H1 (cell line): ENCODE measurements around the gene GAMT. TPM values are rescaled to one million over a fixed set of nuclear protein-coding genes. Genes with fewer than 3 reads are reported as not detected.

Source experiments
- CTCF ChIA-PET: fragments of 300-600 bp; sonication (Branson Sonifier 250); formaldehyde crosslinking; loops from one replicate; lab custom pipeline; 2021; ENCODE audit not compliant: partially characterized antibody; lab: Charles Lee
- POLR2A ChIA-PET: fragments of 300-600 bp; sonication (Branson Sonifier 250); formaldehyde crosslinking; loops from one replicate; lab custom pipeline; 2021; ENCODE audit warnings: inconsistent platforms; ENCODE audit not compliant: partially characterized antibody; lab: Charles Lee
- DNase-seq, 2 experiments: peaks; one replicate each; pipeline versions ENCODE4 v3.0.0 to v3.0.0-alpha.2; 2010 to 2022; ENCODE audit warnings: low spot score in 2 of 2, low read depth in 1 of 2, mixed read lengths in 1 of 2
- FAIRE-seq: peaks from 2 replicates; lab custom pipeline; 2011; peaks lifted over from hg19 to GRCh38; lab: Jason Lieb, UNC
- H2AFZ ChIP-seq: 2 replicates; pipeline ENCODE4 v1.8.1; 2012; ENCODE audit warnings: low read length, inconsistent platforms
- H2AK5ac ChIP-seq: 2 replicates; pipeline ENCODE4 v1.6.1; 2013; ENCODE audit warnings: low read depth, low read length
- H2BK120ac ChIP-seq: replicated peaks from 2 replicates; pipeline ENCODE3; 2013; ENCODE audit warnings: low read depth, low read length, inconsistent platforms
- H2BK12ac ChIP-seq: 2 replicates; pipeline ENCODE4 v1.6.1; 2013; ENCODE audit warnings: low read depth, low read length
- H2BK15ac ChIP-seq: 2 replicates; pipeline ENCODE4 v1.6.1; 2013; ENCODE audit warnings: low read length
- H2BK20ac ChIP-seq: 2 replicates; pipeline ENCODE4 v1.6.1; 2013; ENCODE audit warnings: low read length
- H2BK5ac ChIP-seq: 2 replicates; pipeline ENCODE4 v1.6.1; 2013; ENCODE audit warnings: low read depth, low read length
- H3K14ac ChIP-seq: 2 replicates; pipeline ENCODE4 v1.6.1; 2013; ENCODE audit warnings: inconsistent platforms; ENCODE audit not compliant: insufficient read length
- H3K18ac ChIP-seq: 2 replicates; pipeline ENCODE4 v1.6.1; 2013; ENCODE audit warnings: low read length; ENCODE audit errors: extremely low read depth
- H3K23ac ChIP-seq: 2 replicates; pipeline ENCODE4 v1.6.1; 2013; ENCODE audit warnings: inconsistent platforms; ENCODE audit not compliant: insufficient read length
- H3K23me2 ChIP-seq: 2 replicates; pipeline ENCODE4 v1.6.1; 2013; ENCODE audit warnings: low read depth, low read length
- H3K27ac ChIP-seq: 2 replicates; pipeline ENCODE4 v1.6.1; 2011; ENCODE audit warnings: low read depth, low read length, inconsistent platforms
- H3K27me3 ChIP-seq, 4 experiments: replicated peaks in 1 of 4; 1 replicate in 1 of 4; 2 replicates in 3 of 4; pipeline versions ENCODE4 v1.6.1 to v1.8.1; 2011 to 2013; ENCODE audit warnings: low read length in 3 of 4, mild to moderate bottlenecking in 3 of 4, inconsistent platforms in 2 of 4, mixed read lengths in 2 of 4, moderate library complexity in 1 of 4; ENCODE audit not compliant: control insufficient read depth in 3 of 4, insufficient read depth in 3 of 4; ENCODE audit errors: extremely low read depth in 1 of 4
- H3K36me3 ChIP-seq, 4 experiments: 2 replicates each; pipeline versions ENCODE4 v1.6.1 to v1.8.1; 2011 to 2013; ENCODE audit warnings: mild to moderate bottlenecking in 4 of 4, low read length in 3 of 4, moderate library complexity in 2 of 4, control low read depth in 1 of 4, inconsistent platforms in 1 of 4; ENCODE audit not compliant: insufficient read depth in 4 of 4, control insufficient read depth in 2 of 4
- H3K4ac ChIP-seq: replicated peaks from 2 replicates; pipeline ENCODE3; 2013; ENCODE audit warnings: low read length, low read depth, mixed read lengths, inconsistent platforms; ENCODE audit not compliant: insufficient read length
- H3K4me1 ChIP-seq, 4 experiments: replicated peaks in 1 of 4; 1 replicate in 1 of 4; 2 replicates in 3 of 4; pipeline versions ENCODE4 v1.6.1 to v1.8.1; 2011 to 2013; ENCODE audit warnings: low read length in 3 of 4, inconsistent platforms in 2 of 4, mixed read lengths in 1 of 4; ENCODE audit not compliant: insufficient read depth in 4 of 4, control insufficient read depth in 3 of 4
- H3K4me2 ChIP-seq, 2 experiments: 2 replicates each; pipeline versions ENCODE4 v1.6.1 to v1.8.1; 2011 to 2013; ENCODE audit warnings: low read depth in 2 of 2, low read length in 2 of 2, control low read depth in 1 of 2, inconsistent platforms in 1 of 2, mild to moderate bottlenecking in 1 of 2; ENCODE audit not compliant: insufficient read depth in 1 of 2
- H3K4me3 ChIP-seq, 4 experiments: fragments of 200-600, 300-600 bp in 1 of 4; sonication (generic), shearing (Covaris generic), sonication (Bioruptor Twin) in 1 of 4; 2 replicates each; pipeline versions ENCODE4 v1.5.1 to v1.8.1; 2011 to 2016; ENCODE audit warnings: low read length in 4 of 4, low read depth in 3 of 4, control low read depth in 2 of 4, inconsistent platforms in 2 of 4, mild to moderate bottlenecking in 2 of 4, mixed read lengths in 1 of 4, moderate library complexity in 1 of 4; ENCODE audit not compliant: insufficient read depth in 2 of 4; ENCODE audit errors: extremely low read depth in 1 of 4
- H3K56ac ChIP-seq: replicated peaks from 2 replicates; pipeline ENCODE3; 2013; ENCODE audit warnings: low read depth, mild to moderate bottlenecking, mixed read lengths, low read length, inconsistent platforms; ENCODE audit not compliant: insufficient read length
- H3K79me1 ChIP-seq: 2 replicates; pipeline ENCODE4 v1.6.1; 2013; ENCODE audit warnings: low read depth, low read length, control low read depth
- H3K79me2 ChIP-seq, 2 experiments: 2 replicates each; pipeline versions ENCODE4 v1.6.1 to v1.8.1; 2012 to 2013; ENCODE audit warnings: low read length in 2 of 2, mild to moderate bottlenecking in 2 of 2, inconsistent platforms in 1 of 2; ENCODE audit not compliant: insufficient read depth in 2 of 2, control insufficient read depth in 1 of 2
- H3K9ac ChIP-seq, 4 experiments: replicated peaks in 1 of 4; 1 replicate in 1 of 4; 2 replicates in 3 of 4; pipeline versions ENCODE4 v1.6.1 to v1.8.1; 2011 to 2013; ENCODE audit warnings: low read depth in 3 of 4, low read length in 3 of 4, control low read depth in 2 of 4, mild to moderate bottlenecking in 2 of 4, moderate library complexity in 2 of 4, inconsistent platforms in 1 of 4; ENCODE audit errors: extremely low read depth in 1 of 4
- H3K9me3 ChIP-seq, 2 experiments: 2 replicates each; pipeline versions ENCODE4 v1.6.1 to v1.8.1; 2012 to 2013; ENCODE audit warnings: mild to moderate bottlenecking in 2 of 2, moderate library complexity in 2 of 2, control low read depth in 1 of 2, inconsistent platforms in 1 of 2, low read depth in 1 of 2, low read length in 1 of 2, mixed read lengths in 1 of 2; ENCODE audit not compliant: insufficient read depth in 2 of 2
- H4K20me1 ChIP-seq, 2 experiments: replicated peaks in 1 of 2; 2 replicates each; pipeline versions ENCODE3 to v1.8.1; 2011 to 2013; ENCODE audit warnings: inconsistent platforms in 2 of 2, low read length in 2 of 2, mild to moderate bottlenecking in 1 of 2; ENCODE audit not compliant: insufficient read depth in 2 of 2, control insufficient read depth in 1 of 2
- H4K5ac ChIP-seq: 2 replicates; pipeline ENCODE4 v1.6.1; 2013; ENCODE audit warnings: low read length, low read depth, mixed read lengths, inconsistent platforms; ENCODE audit not compliant: insufficient read length
- H4K8ac ChIP-seq: 2 replicates; pipeline ENCODE4 v1.8.0; 2013; ENCODE audit warnings: mild to moderate bottlenecking, moderate library complexity, low read length, inconsistent platforms; ENCODE audit not compliant: insufficient read depth; ENCODE audit errors: extremely low read depth
- H4K91ac ChIP-seq: replicated peaks from 2 replicates; pipeline ENCODE3; 2013; ENCODE audit warnings: low read length, mixed read lengths, inconsistent platforms; ENCODE audit not compliant: insufficient read length
- CREB1 ChIP-seq: IDR thresholded peaks from 2 replicates; pipeline ENCODE4 v1.6.1; 2012; ENCODE audit warnings: inconsistent platforms
- E2F6 ChIP-seq: IDR thresholded peaks from 2 replicates; pipeline ENCODE4 v1.6.1; 2012; ENCODE audit warnings: inconsistent platforms
- MAX ChIP-seq: IDR thresholded peaks from 2 replicates; pipeline ENCODE4 v1.6.1; 2012; ENCODE audit warnings: inconsistent platforms
- RBBP5 ChIP-seq: IDR thresholded peaks from 2 replicates; pipeline ENCODE4 v1.7.1; 2012; ENCODE audit warnings: low read depth, mild to moderate bottlenecking, inconsistent platforms, low read length, moderate library complexity, borderline replicate concordance
- TBP ChIP-seq: IDR thresholded peaks from 2 replicates; pipeline ENCODE4 v1.6.1; 2011; ENCODE audit warnings: low read depth, low read length, improper control_type of control experiment
- WGBS, 2 experiments: shearing (Covaris generic) in 1 of 2; methylation state at CpG; one replicate each; pipeline versions ENCODE4 v1.1.6 to v1.1.7; 2013 to 2015; ENCODE audit warnings: low lambda C conversion rate in 2 of 2, mixed read lengths in 2 of 2, inconsistent platforms in 1 of 2, low coverage in 1 of 2, missing lambda C conversion rate in 1 of 2; ENCODE audit not compliant: insufficient replicate concordance in 2 of 2, insufficient coverage in 1 of 2, insufficient read length in 1 of 2; ENCODE audit errors: extremely low coverage in 1 of 2, missing lambda C conversion rate in 1 of 2; 5-methylcytosine and 5-hydroxymethylcytosine counted together
- polyA plus RNA-seq, 7 experiments: library from polyadenylated mRNA; depleted of rRNA in 3 of 7; stranded (reverse) in 5 of 7; unstranded in 2 of 7; fragments of >200 nt in 5 of 7; fragments of 200-250 nt in 2 of 7; gene quantifications; 1 replicate in 5 of 7; 2 replicates in 1 of 7; 4 replicates in 1 of 7; pipeline versions ENCODE4 v1.2.1 to v1.2.3, GENCODE V29; 2011 to 2013; ENCODE audit warnings: missing spikeins in 2 of 7, mixed read lengths in 2 of 7
- total RNA-seq: library from RNA; stranded (reverse); fragmentation: NEBNext Ultra II Directional; extraction: Animal tissue kit (Norgen Biotek cat#: 25700); gene quantifications from 2 replicates; pipeline ENCODE4 v1.2.1, GENCODE V29; 2021

Gene GAMT
- total and polyA plus RNA-seq, 2 of the 8 experiments (the other 6 are each of a cell fraction or from before 2014, with no cell fraction given): 17.2 to 35.6 TPM

GRCh38 chr19:1379961-1380489 is 21.3 kb downstream of the GAMT start:
- no peak overlapping the region for H4K5ac ChIP-seq
- 0 out of 4 replicates have a peak, but pooled peaks cover 0 to 4% of the 10 kb centered on the region in 2 experiments for H3K79me2 ChIP-seq
- no peak overlapping the region for H3K23ac ChIP-seq
- no peak overlapping the region for H3K4me2 ChIP-seq
- H3K27me3 ChIP-seq: no peaks in the 10 kb centered on the region
- H3K9me3 ChIP-seq: no peaks in the 10 kb centered on the region
- peaks cover 0 to 7% (median 3%) of the 10 kb centered on the region in 4 experiments; a peak in 4 of 7 replicates for H3K4me1 ChIP-seq
- no peak for TF ChIP-seq TBP
- TF ChIP-seq E2F6: peak; percentile 42; the same call in 1 of the 2 replicates
- peak; percentile 51; the same call in 1 of the 2 replicates for TF ChIP-seq MAX
- TF ChIP-seq RBBP5: no peak
- no peak for TF ChIP-seq CREB1
- WGBS, 2 experiments: 89% methylated on average over 12 of the region's 12 CpGs; no CpG with 5 or more reads in 1 of the 2 experiments
- H3K4ac ChIP-seq: no peak overlapping the region
- no peak overlapping the region for H3K4me3 ChIP-seq
- H2BK120ac ChIP-seq: no peak overlapping the region
- H4K91ac ChIP-seq: no peak overlapping the region
- H3K79me1 ChIP-seq: no peaks in the 10 kb centered on the region
- H3K36me3 ChIP-seq: peaks cover 0 to 15% (median 3%) of the 10 kb centered on the region in 4 experiments; a peak in 4 of 8 replicates
- H2AFZ ChIP-seq: no peak overlapping the region
- H2BK12ac ChIP-seq: no peak overlapping the region
- no peak overlapping the region for H2AK5ac ChIP-seq
- FAIRE-seq (no peak), DNase-seq (no peak)
- no peak overlapping the region for H3K14ac ChIP-seq
- peaks cover 6% of the 10 kb centered on the region; the same call in 1 of the 2 replicates for H3K23me2 ChIP-seq
- ChIA-PET POLR2A (interaction anchor here (0.7 to 1.9 kb wide), 12 partner anchors 25 to 127 kb away, joined by 3 to 6 read pairs (median 3); partner anchors contain the start of gene CIRBP), CTCF (interaction anchor here (0.6 to 1.2 kb wide), 5 partner anchors 76 to 292 kb away, joined by 3 read pairs; no protein-coding TSS in a partner anchor)
- no peak overlapping the region for H2BK15ac ChIP-seq
- no peak overlapping the region for H2BK20ac ChIP-seq
- H2BK5ac ChIP-seq: 0 out of 2 replicates have a peak overlapping the region, but pooled peaks have one; percentile 4
- no peak overlapping the region for H4K8ac ChIP-seq
- no peak overlapping the region for H3K56ac ChIP-seq
- H3K9ac ChIP-seq: no peak overlapping the region
- H3K27ac ChIP-seq: no peak overlapping the region
- no peak overlapping the region for H3K18ac ChIP-seq
- peaks cover 0 to 7% of the 10 kb centered on the region in 2 experiments for H4K20me1 ChIP-seq
